GM21723 (cell line): ENCODE results near the gene LMO1.

ENCODE experiments used
- ATAC-seq: cut with Tn5 transposase; IDR thresholded peaks from one replicate; pipeline ENCODE4 v1.9.1; 2021; ENCODE audit warnings: mild to moderate bottlenecking, moderate library complexity; ENCODE audit not compliant: unreplicated experiment

Gene LMO1

GRCh38 chr11:8209208-8209807 lies 54.4 kb downstream of the LMO1 start:
- no peak for ATAC-seq

- no peak for ATAC-seq
Measured at GRCh38 chr11:8207080-8208000, 56.3 kb downstream of the LMO1 start.

GRCh38 chr11:8206251-8207079 lies 57.2 kb downstream of the LMO1 start:
- no peak for ATAC-seq

GRCh38 chr11:8205566-8205965 lies 58.1 kb downstream of the LMO1 start:
- no peak for ATAC-seq

- no peak for ATAC-seq
Measured at GRCh38 chr11:8204596-8204995, 59.1 kb downstream of the LMO1 start.

- ATAC-seq: no peak
Measured at GRCh38 chr11:8204025-8204424, 59.7 kb downstream of the LMO1 start.

- ATAC-seq: no peak
Measured at GRCh38 chr11:8203414-8203715, 60.3 kb downstream of the LMO1 start.

GRCh38 chr11:8202516-8203413 lies 60.9 kb downstream of the LMO1 start:
- ATAC-seq: no peak

GRCh38 chr11:8201644-8202365 lies 61.9 kb downstream of the LMO1 start:
- peak; percentile 81 for ATAC-seq

- no peak for ATAC-seq
Measured at GRCh38 chr11:8199676-8200075, 64.0 kb downstream of the LMO1 start.

- ATAC-seq: no peak
Measured at GRCh38 chr11:8196749-8197148, 66.9 kb downstream of the LMO1 start.

- ATAC-seq: no peak
Measured at GRCh38 chr11:8194956-8195355, 68.7 kb downstream of the LMO1 start.

- peak; percentile 16 for ATAC-seq
Measured at GRCh38 chr11:8192896-8193209, 70.8 kb downstream of the LMO1 start.

GRCh38 chr11:8192016-8192895 lies 71.4 kb downstream of the LMO1 start:
- ATAC-seq: peak; percentile 74

GRCh38 chr11:8190431-8190830 lies 73.2 kb downstream of the LMO1 start:
- ATAC-seq: no peak

GRCh38 chr11:8186429-8186828 lies 77.2 kb downstream of the LMO1 start:
- ATAC-seq: no peak

- no peak for ATAC-seq
Measured at GRCh38 chr11:8183111-8183510, 80.6 kb downstream of the LMO1 start.

GRCh38 chr11:8180469-8180868 lies 83.2 kb downstream of the LMO1 start:
- no peak for ATAC-seq

GRCh38 chr11:8178297-8178696 lies 85.4 kb downstream of the LMO1 start:
- no peak for ATAC-seq
